ENCODE results near the gene PRR7. TPM values are rescaled to one million over a fixed set of nuclear protein-coding genes. Genes with fewer than 3 reads are reported as not detected.

The PRR7 gene
- total and polyA plus RNA-seq, 2 experiments from 2014 or later: 7.6 to 9.7 TPM

GRCh38 chr5:177434437-177434836 is 12.2 kb upstream of the PRR7 start:
- H3K4me1 Mint-ChIP-seq: peaks cover 3% of the 10 kb centered on the region; the same call in 2 of the 3 replicates
- no peak overlapping the region for H3K27ac Mint-ChIP-seq
- Histone ChIP-seq H3K27ac (ENCODE audit: low read depth) (no peak overlapping the region), H3K4me1 (ENCODE audit: insufficient read depth) (no peaks in the 10 kb centered on the region), H3K27me3 (ENCODE audit: insufficient read depth) (no peaks in the 10 kb centered on the region), H4K20me1 (replicated peaks; ENCODE audit: insufficient read depth) (peaks cover 4% of the 10 kb centered on the region), H3K9me2 (ENCODE audit: insufficient read depth) (no peaks in the 10 kb centered on the region), H3K79me2 (replicated peaks; ENCODE audit: insufficient read depth) (no peaks in the 10 kb centered on the region), H3F3A (replicated peaks; ENCODE audit: low read depth) (peaks cover 5% of the 10 kb centered on the region; the same call in 1 of the 2 replicates), H3K4me3 (no peak overlapping the region), H3K4me2 (no peak overlapping the region), H2AFZ (no peak overlapping the region), H3K36me3 (ENCODE audit: insufficient read depth) (peaks cover 3% of the 10 kb centered on the region; the same call in 1 of the 2 replicates)
- H3K4me3 Mint-ChIP-seq: no peak overlapping the region
- peaks cover 7% of the 10 kb centered on the region for H3K27me3 Mint-ChIP-seq (ENCODE audit: insufficient read depth, low read depth, poor library complexity)
- H3K36me3 Mint-ChIP-seq (ENCODE audit: low read depth): peaks cover 56% of the 10 kb centered on the region
- DNase-seq (ENCODE audit: low spot score) (no peak), ATAC-seq (no peak)
- peaks cover 4% of the 10 kb centered on the region; the same call in 1 of the 3 replicates for H3K9me3 Mint-ChIP-seq
- TF ChIP-seq JUNB (IDR thresholded peaks at IDR 0.05; ENCODE audit: unreplicated experiment) (no peak), ZNF114 (CRISPR knock-in tag; IDR thresholded peaks at IDR 0.05) (no peak), ETS1 (IDR thresholded peaks at IDR 0.05) (no peak), EZH2phosphoT487 (IDR thresholded peaks at IDR 0.05; ENCODE audit: unreplicated experiment) (no peak), NANOG (IDR thresholded peaks at IDR 0.05; ENCODE audit: borderline replicate concordance) (no peak), ZNF462 (CRISPR knock-in tag; IDR thresholded peaks at IDR 0.05) (no peak), CTCF (conservative IDR thresholded peaks at IDR 0.05; ENCODE audit: low read depth in 2 of 2) (no peak), CREB1 (CRISPR knock-in tag; IDR thresholded peaks at IDR 0.05; ENCODE audit: low read depth) (no peak), POLR2AphosphoS5 (IDR thresholded peaks at IDR 0.05; ENCODE audit: low read depth) (no peak), REST (IDR thresholded peaks at IDR 0.05; ENCODE audit: unreplicated experiment) (no peak), STAT1 (IDR thresholded peaks at IDR 0.05; ENCODE audit: unreplicated experiment) (no peak), ZNF331 (CRISPR knock-in tag; IDR thresholded peaks at IDR 0.05; ENCODE audit: low read depth) (no peak), EZH2 (IDR thresholded peaks at IDR 0.05; ENCODE audit: low read depth, unreplicated experiment) (no peak)

Measured in GM23338 (cell line).